Stimulated activated CD8-positive, alpha-beta memory T cell treated with anti-CD3 and anti-CD28 coated beads, Interleukin-4, amount 100 ng/mL, for 4 hours (primary cell): ENCODE data around the gene APBA3.

Experiments used
- DNase-seq, 2 donors: peaks; one replicate each; pipeline ENCODE4 v3.0.0-alpha.2; 2020; ENCODE audit warnings: low read depth in 2 of 2, low spot score in 1 of 2

The APBA3 gene, protein sequence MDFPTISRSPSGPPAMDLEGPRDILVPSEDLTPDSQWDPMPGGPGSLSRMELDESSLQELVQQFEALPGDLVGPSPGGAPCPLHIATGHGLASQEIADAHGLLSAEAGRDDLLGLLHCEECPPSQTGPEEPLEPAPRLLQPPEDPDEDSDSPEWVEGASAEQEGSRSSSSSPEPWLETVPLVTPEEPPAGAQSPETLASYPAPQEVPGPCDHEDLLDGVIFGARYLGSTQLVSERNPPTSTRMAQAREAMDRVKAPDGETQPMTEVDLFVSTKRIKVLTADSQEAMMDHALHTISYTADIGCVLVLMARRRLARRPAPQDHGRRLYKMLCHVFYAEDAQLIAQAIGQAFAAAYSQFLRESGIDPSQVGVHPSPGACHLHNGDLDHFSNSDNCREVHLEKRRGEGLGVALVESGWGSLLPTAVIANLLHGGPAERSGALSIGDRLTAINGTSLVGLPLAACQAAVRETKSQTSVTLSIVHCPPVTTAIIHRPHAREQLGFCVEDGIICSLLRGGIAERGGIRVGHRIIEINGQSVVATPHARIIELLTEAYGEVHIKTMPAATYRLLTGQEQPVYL

DNA sequence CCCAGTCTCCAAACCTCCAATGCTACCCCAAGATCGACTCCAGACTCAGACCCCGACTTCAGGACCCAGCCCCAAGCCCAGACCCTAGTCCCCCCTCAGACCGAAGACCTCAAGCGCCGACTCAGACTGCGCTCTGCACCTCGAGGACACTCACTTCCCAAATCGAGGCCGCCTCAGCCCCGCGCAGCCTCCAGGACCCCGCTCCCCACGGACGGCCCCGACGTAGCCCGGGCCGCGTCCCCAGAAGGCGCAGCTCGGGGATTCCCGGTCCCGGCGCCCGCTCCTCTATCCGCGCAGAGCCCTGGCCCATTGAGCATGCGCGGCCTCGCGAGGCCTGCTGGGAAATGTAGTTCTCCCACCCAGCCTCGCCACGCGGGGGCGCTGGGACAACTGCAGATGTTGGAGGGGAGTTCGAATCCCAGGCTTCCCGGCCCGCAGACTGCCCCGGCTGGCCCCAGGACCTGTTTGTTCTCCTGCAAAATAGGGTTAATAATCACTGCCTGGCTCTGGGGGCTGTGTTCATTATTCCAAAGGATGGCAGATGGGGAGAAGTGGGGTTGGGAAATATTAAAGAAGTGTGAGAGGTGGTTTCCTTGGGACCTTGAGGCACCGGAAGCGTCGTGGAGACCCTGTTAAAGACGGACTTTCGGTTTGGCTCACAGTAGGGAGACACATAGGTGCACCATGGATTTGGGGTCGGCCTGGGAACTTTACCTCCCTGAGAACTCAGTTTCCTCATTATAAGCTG is at the start of gene APBA3:
APBA3 (minus strand) TSS at position 311 of the 748 bp plus-strand sequence. CDS start 1,428 bp downstream, outside the sequence.
- DNase-seq, result peak; percentile 88 to 95

DNA sequence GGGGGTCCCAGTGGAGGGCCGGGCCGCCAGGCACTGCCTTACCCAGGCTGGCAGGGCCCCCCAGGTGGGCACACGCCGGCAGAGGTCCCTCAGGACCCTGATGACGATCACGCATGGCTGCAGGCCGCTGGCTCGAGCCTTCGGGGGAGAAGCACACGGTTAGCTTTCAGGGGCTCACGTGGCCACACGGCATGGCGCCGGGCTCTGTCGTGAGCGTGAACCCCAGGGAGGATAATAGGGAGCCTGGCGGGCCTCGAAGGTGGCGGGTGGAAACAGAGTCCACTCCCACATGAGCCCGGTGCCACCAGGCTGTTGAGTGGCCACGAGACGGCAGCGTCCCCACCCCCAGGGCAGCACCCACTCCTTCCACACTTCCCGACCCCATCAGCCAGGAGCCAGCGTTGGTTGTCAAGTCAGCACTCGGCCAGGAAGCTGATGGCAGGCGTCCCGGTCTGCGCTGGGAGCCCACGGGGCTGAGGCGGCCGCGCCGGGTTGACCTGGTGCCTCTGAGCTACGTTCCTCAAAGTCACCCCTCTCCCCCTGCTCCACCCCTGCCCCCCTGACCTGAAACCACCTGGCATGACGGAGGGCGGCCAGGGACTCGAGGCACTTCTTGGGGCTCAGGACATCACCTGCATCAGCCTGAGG is 49.3 kb upstream of the APBA3 start:
- no peak for DNase-seq

DNA sequence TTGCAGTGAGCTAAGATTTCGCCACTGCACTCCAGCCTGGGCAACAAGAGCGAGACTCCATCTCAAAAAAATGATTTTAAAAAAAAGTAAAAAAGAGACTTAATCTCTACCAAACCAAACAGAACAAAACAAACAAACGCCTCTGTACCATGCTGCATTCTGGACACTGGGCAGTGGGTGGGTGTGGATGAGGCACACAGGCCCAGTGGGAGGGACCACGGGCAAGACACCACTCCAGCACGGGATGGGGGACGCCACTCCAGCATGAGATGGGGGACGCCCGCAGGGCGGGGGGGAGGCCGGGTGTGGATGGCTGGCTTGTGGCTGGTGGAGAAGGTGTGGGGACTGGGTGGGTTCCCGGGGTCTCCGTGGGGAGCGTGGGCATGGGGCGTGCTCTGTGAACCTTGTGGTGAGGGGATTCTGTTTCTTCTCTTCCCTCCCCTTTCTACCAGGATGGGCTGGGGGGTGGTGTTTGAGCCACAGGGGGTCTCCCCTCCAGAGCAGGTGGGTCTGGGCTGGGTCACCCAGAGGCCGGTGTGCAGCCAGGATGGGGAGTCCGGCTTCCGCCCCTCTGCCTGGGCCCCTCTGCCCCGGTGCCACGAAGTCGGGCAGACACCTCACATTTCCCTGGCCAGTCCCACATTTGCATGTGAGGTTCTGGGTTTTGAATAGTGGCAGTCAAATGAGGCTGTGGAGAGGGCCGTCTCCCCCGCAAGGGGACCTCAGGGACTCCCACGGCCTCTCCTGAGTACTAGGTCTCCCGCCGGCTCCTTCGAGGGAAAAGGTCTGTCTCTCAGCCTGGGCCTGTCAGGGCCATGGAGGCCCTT is 48.6 kb upstream of the APBA3 start:
- DNase-seq, result no peak

DNA sequence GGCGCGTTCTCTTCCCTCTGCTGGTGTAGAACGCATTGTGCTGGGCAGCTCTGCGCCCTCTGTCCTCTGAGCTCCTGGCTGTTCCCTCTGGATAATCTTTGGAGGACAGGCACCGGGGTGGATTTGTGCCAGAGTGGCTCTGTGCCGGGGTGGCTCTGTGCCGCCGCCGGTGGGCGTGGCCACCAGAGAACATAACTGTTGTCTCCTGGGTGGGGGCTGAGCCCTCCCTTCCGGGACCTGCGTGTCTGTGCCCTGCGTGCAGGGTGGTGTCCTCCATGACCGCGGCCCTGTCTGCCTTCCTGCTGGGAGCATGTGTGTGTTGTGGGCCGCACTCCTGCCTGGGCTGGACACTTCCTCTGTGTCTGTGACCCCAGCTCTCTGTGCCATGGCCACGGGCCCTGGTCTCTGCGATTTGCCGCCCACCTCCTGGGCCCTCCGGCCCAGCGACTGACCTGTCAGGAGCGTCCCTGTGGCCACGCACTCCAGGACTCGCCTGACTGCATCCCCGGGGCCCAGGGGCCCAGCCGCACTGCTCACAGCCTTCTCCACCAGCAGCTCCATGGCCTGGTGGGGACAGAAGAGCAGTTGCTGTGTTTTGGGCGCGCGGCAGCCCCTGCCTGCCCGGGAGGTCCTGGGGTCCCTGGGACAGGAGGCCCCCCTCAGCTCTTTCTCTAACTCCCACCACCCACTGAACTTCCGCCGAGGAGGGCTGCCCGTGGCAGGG is 47.1 kb upstream of the APBA3 start:
- DNase-seq, result no peak

DNA sequence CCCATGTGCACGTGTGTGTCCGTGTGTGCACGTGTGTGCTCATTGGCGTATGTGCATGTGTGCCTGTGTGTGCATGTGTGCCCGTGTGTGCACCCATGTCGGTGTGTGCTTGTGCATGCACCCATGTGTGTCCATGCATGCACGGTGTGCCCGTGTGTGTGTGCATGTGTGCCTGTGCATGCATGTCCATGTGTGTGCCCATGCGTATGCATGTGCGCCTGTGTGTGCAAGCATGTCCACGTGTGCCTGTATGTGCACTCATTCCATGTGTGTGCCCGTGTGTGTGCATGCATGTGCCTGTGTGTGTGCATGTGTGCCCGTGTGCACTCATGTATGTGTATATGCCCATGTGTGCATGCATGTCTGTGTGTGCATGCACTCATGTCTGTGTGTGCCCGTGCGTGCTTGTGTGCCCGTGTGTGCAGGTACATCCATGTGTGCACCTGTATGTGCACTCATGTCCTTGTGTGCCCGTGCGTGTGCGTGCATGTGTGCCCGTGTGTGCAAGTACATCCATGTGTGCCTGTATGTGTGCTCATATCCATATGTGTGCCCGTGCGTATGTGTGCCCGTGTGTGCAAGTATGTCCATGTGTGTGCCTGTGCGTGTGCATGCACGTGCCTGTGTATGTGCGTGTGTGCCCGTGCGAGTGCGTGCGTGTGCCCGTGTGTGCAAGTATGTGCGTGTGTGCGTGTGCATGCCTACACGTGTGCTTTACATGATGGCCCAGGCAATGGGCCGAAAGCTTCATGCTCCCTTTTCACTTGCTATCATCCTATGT is 46.3 kb upstream of the APBA3 start:
- DNase-seq, result no peak

DNA sequence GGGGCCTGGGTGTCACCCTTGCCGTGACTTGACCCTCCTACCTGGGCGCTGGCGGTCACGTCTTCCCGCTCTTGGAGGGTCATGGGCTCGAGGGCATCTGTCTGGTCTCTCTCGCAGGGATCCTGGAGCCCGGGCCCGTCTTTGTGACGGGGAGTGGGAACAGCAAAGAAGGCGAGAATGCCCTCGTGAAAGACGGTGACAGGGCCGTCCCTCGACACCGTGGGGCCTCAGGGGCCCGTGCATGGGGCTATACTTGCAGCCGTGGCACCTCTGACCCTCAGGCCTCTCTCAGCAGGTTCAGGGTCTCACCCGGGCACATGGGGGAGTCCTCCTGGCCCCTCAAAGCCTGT is 45.6 kb upstream of the APBA3 start:
- no peak for DNase-seq

DNA sequence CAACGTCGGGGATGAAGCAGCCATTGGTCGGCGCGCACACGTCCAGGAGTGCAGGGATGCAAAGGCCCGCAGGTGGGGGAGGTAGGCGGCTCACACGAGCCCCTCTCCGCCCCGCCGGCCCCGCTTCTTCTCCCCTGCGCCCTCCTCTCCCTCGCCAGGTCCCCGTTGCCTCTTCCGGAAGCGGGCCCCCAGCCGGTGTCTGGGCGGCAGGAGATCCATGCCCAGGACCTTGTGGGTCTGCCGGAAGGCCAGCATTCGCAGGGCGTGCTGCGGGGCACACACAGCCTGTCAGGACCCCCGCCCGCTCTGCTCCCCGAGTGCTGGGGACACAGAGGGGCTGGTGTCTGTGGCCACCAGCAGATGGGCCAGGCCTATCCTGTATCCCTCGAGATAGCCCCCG is 44.4 kb upstream of the APBA3 start:
- no peak for DNase-seq

DNA sequence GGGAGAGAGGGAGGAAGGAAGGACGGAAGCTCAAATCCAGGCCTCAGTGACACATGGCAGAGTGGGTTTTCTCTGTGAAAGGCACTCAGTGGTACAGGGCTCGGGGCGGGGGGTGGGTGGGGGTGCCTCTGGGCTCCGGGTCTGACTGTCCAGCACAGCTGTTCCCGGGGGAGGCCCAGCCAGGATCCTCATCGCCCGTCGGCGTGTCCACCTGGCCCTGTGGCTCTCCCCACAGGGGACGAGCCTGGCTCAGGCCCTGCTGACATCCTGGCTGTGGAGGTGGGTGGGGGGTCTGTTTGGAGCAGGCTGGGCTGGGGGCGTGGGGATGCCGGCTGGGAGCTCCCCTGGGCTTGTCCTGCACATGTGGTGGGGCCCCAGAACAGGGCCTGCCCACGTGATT is 42.9 kb upstream of the APBA3 start:
- DNase-seq, result no peak

DNA sequence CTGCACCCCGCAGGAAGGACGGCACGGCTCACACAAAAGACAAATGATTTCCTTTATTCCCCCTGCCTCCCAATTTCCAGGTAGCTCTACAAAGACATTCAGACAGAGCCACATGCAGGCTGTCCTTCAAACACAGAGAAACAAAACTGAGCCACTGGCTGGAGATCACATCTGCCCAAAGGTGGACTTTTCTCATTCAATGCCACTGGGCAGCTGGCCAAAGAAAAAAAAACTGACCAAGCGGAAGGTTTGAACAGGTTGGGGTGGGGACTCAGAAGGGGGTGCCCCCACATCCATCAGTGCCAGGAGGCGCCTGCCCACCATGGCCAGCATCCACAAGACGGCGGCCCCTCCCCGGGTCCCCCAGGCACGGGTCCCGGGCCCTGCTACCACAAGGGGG is 42.5 kb upstream of the APBA3 start:
- no peak for DNase-seq

DNA sequence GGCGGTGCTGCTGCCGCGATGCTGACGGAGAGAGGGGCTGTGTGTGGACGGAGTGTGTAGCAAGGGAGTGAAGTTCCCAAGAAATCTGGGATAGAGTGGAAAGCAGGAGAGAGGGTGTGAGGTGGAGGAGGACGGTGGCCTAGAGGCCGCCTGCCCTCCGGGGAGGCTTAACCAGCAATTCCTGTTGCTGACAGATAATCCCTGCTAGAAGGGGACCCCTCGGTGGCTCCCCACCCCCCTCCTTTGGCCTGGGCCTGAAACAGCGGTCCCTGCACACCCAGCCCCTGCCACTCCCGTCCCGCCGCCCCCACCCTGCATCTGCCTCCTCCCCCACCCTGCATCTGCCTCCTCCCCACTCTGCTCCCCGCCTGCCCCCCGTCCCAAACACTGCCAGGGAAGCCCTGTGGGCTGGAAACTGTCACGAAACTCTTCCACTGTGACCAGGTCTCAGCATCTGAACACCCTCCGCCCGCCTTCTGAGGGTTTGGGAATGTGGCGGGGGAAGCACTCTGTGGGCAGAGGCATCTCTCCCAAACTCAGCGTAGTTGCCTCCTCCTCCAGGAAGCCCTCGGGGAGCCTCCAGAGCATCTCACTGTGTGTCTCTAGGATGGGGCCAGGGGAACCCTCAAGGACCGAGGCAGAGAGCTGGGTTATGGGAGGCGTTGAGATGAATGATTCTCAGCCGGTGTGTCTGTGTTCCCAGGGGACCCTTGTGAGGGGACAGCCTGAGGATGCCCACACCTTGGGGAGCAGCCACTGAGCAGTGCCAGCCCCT is 41.8 kb upstream of the APBA3 start:
- DNase-seq, result no peak

DNA sequence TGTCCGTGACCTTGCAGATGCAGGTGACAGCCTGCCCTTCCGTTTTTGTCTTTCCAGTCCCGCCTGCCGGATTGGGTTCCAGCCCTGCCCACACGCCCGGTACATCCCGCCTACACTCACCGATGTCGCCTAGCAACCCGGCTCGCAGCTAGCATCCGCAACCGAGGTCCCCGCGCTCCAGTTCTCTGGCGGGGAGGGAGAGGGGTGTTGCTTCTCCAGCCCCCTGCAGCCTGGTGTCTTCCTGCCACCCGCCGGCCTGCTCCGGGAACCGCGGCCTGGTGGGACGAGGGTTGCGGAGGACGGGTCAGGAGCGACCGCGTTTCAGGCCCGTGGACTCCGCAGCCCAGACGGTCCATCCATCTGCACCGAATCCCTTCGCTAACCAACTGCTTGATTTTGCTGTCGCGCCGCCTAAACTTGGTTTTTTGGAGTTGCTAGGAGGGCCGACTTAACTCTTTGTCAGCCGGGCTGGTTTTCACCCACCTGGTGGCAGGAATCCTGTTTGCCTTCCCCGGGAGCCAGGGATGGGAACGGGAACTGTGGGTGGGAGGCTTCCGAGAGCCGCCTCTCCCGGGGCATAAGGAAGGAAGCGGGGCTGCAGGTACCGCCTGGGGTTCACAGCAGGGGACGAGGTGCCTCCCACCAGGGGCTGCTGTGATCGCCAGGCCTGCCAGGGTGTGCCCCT is 40.1 kb upstream of the APBA3 start:
- DNase-seq, result peak in 1 of 2 donors; percentile 43

DNA sequence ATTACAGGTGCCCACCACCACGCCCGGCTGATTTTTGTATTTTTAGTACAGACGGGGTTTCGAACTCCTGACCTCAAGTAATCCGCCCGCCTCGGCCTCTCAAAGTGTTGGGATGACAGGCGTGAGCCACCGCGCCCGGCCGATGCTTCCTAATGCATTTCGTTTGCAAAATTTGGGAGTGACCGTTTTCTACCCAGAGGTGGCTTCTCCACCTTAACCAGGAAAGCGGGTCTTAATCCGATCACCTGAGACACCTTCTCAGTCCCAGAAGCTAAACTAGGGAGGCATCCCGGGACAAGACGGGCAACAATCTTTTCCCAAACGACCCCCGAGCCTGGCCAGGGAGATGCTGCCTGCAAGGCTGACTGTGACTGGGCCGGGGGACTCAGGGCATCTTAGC is 39.5 kb upstream of the APBA3 start:
- no peak for DNase-seq

DNA sequence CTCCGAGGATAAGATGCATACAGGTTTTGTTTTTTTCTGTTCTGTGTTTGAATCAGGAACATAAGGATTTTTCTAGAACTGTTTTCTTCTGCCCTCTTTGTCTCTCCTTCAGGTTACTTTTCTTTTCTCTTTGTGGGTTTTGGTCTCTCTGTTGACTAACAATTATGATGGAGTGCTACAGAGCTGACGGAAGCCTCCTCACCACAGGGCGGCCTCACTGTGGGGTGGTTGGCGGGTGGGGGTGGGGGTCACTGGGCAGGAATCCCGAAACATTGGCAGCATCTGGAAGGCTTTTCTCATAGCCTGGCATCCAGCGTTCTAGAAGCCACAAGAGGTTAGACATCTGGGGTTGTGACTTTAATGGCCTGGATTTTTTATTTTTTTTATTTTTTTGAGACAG is 36.6 kb upstream of the APBA3 start:
- DNase-seq, result peak in 1 of 2 donors; percentile 35

DNA sequence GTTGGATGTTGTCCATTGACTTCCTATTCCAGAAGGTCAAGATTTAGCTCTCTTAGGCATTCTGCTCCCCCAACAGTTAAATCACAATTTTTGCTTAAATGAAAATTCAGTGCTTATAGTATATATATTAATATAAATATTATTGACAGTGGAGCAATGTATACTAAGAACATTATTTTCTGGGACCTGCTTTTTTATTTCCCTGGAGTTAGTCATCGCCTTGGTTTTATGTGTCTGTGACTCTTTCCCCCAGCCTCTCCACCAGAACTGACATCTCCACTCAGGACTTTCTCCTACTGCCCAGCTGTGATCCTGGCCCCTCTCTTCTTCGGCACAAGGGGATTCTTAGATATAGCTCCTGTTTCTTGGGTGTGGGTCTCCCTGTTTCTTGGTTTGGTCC is 34.9 kb upstream of the APBA3 start:
- DNase-seq, result no peak

DNA sequence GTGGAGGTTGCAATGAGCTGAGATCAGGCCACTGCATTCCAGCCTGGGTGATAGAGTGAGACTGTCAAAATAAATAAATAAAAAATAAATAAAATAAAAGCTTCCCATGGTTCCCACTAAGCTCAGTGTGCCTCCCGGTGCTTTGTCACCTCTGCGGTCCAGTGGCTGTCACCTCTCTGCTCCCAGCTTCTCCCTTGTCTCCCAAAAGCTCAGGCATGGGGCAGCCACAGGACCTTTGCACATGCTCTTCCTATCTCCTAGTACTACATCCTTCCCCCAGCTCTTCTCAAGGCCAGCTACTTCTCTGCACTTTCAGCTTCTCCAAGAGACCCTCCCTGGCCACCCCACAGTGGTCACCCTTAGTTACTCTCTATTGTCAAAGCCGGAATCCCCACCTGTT is 32.3 kb upstream of the APBA3 start:
- DNase-seq, result no peak

DNA sequence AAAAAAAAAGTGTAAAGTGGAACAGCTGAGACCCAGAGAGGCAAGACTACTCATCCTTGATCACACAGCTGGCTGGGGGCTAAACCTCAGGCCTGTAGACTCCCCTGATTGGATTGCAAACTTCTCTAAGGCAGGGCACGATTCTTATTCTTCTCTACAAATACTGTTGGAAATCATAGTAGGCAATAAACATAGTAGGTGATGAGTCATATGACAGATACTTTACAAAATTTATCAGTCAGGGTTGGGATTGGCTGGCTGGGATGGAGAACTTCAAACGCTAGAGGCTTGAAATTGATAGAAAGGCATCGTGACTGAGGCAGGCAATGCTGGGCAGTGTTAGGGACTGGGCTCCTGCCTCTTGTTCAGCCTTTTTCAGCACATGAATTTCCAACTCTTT is 30.6 kb upstream of the APBA3 start:
- DNase-seq, result no peak

DNA sequence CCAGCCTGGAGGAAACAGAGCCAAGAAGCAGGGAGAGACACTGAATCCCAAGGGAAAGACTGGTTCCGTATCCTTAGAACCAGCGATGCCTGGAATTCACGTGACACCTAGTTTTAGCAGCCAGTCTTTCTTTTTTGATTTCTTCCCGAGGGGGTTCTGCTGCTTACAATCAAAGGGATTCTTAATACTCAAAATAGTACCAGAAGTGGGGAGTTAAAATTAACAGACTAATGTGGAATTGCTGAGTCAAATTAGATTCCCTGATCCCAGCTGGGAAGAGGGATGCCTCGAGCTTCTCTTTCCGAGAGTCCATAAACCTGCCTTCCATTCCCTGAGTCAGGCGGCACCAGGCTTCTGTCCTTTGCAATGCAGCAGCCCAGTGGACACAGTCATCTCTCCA is 29.4 kb upstream of the APBA3 start:
- no peak for DNase-seq

DNA sequence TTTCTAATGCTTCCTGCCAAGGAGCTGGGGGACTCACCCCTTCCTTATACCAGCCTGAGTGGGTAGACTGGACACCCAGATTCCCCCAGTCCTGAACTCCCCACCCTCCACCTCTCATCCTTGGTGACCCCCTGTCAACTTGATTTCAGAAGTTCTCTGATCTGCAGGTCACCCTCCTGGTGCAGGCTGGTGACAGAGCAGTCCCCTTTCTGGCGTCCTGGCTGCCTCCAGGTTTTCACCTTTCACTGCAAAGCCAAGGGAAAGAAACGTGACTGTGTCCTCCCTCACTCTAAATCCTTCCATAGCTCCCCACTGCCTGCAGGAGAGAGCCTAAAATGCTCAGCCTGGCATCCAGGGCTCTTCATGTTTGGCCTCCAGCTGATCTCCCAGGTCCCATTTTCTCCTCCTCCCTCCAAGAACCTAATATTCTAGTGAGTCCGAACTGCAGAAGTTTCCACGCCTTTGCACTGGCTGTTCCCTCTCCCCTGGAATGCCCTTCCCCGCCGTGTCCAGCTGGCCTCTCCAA is 28.8 kb upstream of the APBA3 start:
- DNase-seq, result no peak
